ENCODE data around the gene SRSF10.

Gene SRSF10

GRCh38 chr1:23957096-23957495 is 23.0 kb downstream of the SRSF10 start:
- H3K27me3 ChIP-seq (ENCODE audit: low read depth, low read length): no peaks in the 10 kb centered on the region
- H3K4me3 ChIP-seq (ENCODE audit: low read length): no peak overlapping the region
- TF ChIP-seq EZH2phosphoT487 (IDR thresholded peaks at IDR 0.05; ENCODE audit: low read depth) (no peak), CTCF (IDR thresholded peaks at IDR 0.05; ENCODE audit: low read depth, low read length) (no peak)
- H2AFZ ChIP-seq (ENCODE audit: low read depth, low read length): no peak overlapping the region
- peaks cover 25% of the 10 kb centered on the region for H3K79me2 ChIP-seq (ENCODE audit: low read length)
- H3K36me3 ChIP-seq (replicated peaks; ENCODE audit: low read depth, low read length): peaks cover 7% of the 10 kb centered on the region
- H3K4me1 ChIP-seq (ENCODE audit: low read length): peaks cover 18% of the 10 kb centered on the region
- no peaks in the 10 kb centered on the region for H4K20me1 ChIP-seq (ENCODE audit: insufficient read depth, low read length)
- no peak overlapping the region for H3K4me2 ChIP-seq (ENCODE audit: low read length)
- no peak overlapping the region for H3K9ac ChIP-seq (ENCODE audit: low read length)
- no peaks in the 10 kb centered on the region for H3K9me3 ChIP-seq (ENCODE audit: insufficient read depth, low read length)
- H3K27ac ChIP-seq (ENCODE audit: low read length): no peak overlapping the region

- no peak overlapping the region for H3K27ac ChIP-seq (ENCODE audit: low read length)
- no peaks in the 10 kb centered on the region for H3K9me3 ChIP-seq (ENCODE audit: insufficient read depth, low read length)
- H2AFZ ChIP-seq (ENCODE audit: low read depth, low read length): no peak overlapping the region
- TF ChIP-seq EZH2phosphoT487 (IDR thresholded peaks at IDR 0.05; ENCODE audit: low read depth): no peak
- TF ChIP-seq CTCF (IDR thresholded peaks at IDR 0.05; ENCODE audit: low read depth, low read length): no peak
- no peaks in the 10 kb centered on the region for H3K79me2 ChIP-seq (ENCODE audit: low read length)
- no peaks in the 10 kb centered on the region for H4K20me1 ChIP-seq (ENCODE audit: insufficient read depth, low read length)
- no peak overlapping the region for H3K4me2 ChIP-seq (ENCODE audit: low read length)
- H3K4me1 ChIP-seq (ENCODE audit: low read length): peaks cover 11% of the 10 kb centered on the region
- no peak overlapping the region for H3K4me3 ChIP-seq (ENCODE audit: low read length)
- H3K27me3 ChIP-seq (ENCODE audit: low read depth, low read length): no peaks in the 10 kb centered on the region
- H3K36me3 ChIP-seq (replicated peaks; ENCODE audit: low read depth, low read length): no peaks in the 10 kb centered on the region
- no peak overlapping the region for H3K9ac ChIP-seq (ENCODE audit: low read length)
Observed at GRCh38 chr1:23953020-23953419, 27.1 kb downstream of the SRSF10 start.

GRCh38 chr1:23947366-23947765 is 32.8 kb downstream of the SRSF10 start:
- Histone ChIP-seq H3K9me3 (ENCODE audit: insufficient read depth, low read length) (peaks cover 7% of the 10 kb centered on the region; the same call in 1 of the 2 replicates), H3K4me2 (ENCODE audit: low read length) (no peak overlapping the region), H3K27me3 (ENCODE audit: low read depth, low read length) (no peaks in the 10 kb centered on the region), H3K36me3 (replicated peaks; ENCODE audit: low read depth, low read length) (no peaks in the 10 kb centered on the region), H3K9ac (ENCODE audit: low read length) (no peak overlapping the region), H3K4me1 (ENCODE audit: low read length) (peaks cover 15% of the 10 kb centered on the region; the same call in 1 of the 2 replicates), H4K20me1 (ENCODE audit: insufficient read depth, low read length) (no peaks in the 10 kb centered on the region), H3K27ac (ENCODE audit: low read length) (no peak overlapping the region), H3K4me3 (ENCODE audit: low read length) (no peak overlapping the region), H3K79me2 (ENCODE audit: low read length) (no peaks in the 10 kb centered on the region), H2AFZ (ENCODE audit: low read depth, low read length) (no peak overlapping the region)
- TF ChIP-seq EZH2phosphoT487 (IDR thresholded peaks at IDR 0.05; ENCODE audit: low read depth) (no peak), CTCF (IDR thresholded peaks at IDR 0.05; ENCODE audit: low read depth, low read length) (no peak)

- no peaks in the 10 kb centered on the region for H3K36me3 ChIP-seq (replicated peaks; ENCODE audit: low read depth, low read length)
- H3K4me3 ChIP-seq (ENCODE audit: low read length): no peak overlapping the region
- H4K20me1 ChIP-seq (ENCODE audit: insufficient read depth, low read length): no peaks in the 10 kb centered on the region
- TF ChIP-seq EZH2phosphoT487 (IDR thresholded peaks at IDR 0.05; ENCODE audit: low read depth) (no peak), CTCF (IDR thresholded peaks at IDR 0.05; ENCODE audit: low read depth, low read length) (no peak)
- no peaks in the 10 kb centered on the region for H3K27me3 ChIP-seq (ENCODE audit: low read depth, low read length)
- H3K9me3 ChIP-seq (ENCODE audit: insufficient read depth, low read length): no peaks in the 10 kb centered on the region
- H3K79me2 ChIP-seq (ENCODE audit: low read length): no peaks in the 10 kb centered on the region
- H2AFZ ChIP-seq (ENCODE audit: low read depth, low read length): no peak overlapping the region
- H3K4me2 ChIP-seq (ENCODE audit: low read length): no peak overlapping the region
- H3K9ac ChIP-seq (ENCODE audit: low read length): no peak overlapping the region
- H3K4me1 ChIP-seq (ENCODE audit: low read length): peaks cover 23% of the 10 kb centered on the region
- no peak overlapping the region for H3K27ac ChIP-seq (ENCODE audit: low read length)
Observed at GRCh38 chr1:23936481-23937176, 43.5 kb downstream of the SRSF10 start.
